WTC11 (cell line): Measurements from ENCODE around the gene BCAR3. TPM values are rescaled to one million over a fixed set of nuclear protein-coding genes. Genes with fewer than 3 reads are reported as not detected.

Experiments
- ATAC-seq: fragments of 200-7000 bp; cut with Tn5 transposase; 2 replicates; pipeline ENCODE4 v1.10.0; 2021; ENCODE audit warnings: mild to moderate bottlenecking, moderate library complexity
- CTCF ChIA-PET: fragments of 300-600 bp; sonication (Branson Sonifier 250); formaldehyde crosslinking; loops from one replicate; lab custom pipeline; 2021; ENCODE audit warnings: antibody characterized with exemption; lab: Charles Lee
- POLR2A ChIA-PET: fragments of 350-600 bp; sonication (Branson Sonifier 250); formaldehyde crosslinking; loops from one replicate; lab custom pipeline; 2021; ENCODE audit warnings: antibody characterized with exemption; lab: Charles Lee
- DNase-seq: peaks from one replicate; pipeline ENCODE4 v3.0.0; 2021; ENCODE audit warnings: low spot score
- H3K27ac Mint-ChIP-seq: 2 replicates; pipeline ENCODE4 v1.8.0; 2021; ENCODE audit warnings: mixed read lengths
- H3K27me3 Mint-ChIP-seq: 2 replicates; pipeline ENCODE4 v1.8.0; 2021; ENCODE audit warnings: low read depth, mild to moderate bottlenecking, moderate library complexity, mixed read lengths
- H3K36me3 Mint-ChIP-seq: 2 replicates; pipeline ENCODE4 v1.8.0; 2021; ENCODE audit warnings: mixed read lengths
- H3K4me1 Mint-ChIP-seq: 2 replicates; pipeline ENCODE4 v1.8.0; 2022; ENCODE audit warnings: mixed read lengths
- H3K4me3 Mint-ChIP-seq: 2 replicates; pipeline ENCODE4 v1.8.0; 2021; ENCODE audit warnings: mild to moderate bottlenecking, moderate library complexity, mixed read lengths
- H3K9me3 Mint-ChIP-seq: 2 replicates; pipeline ENCODE4 v1.8.0; 2021; ENCODE audit warnings: mixed read lengths
- AR ChIP-seq: fragments of 250-450 bp; sonication (Bioruptor Pico); IDR thresholded peaks from 2 replicates; pipeline ENCODE4 v1.9.0; 2021; ENCODE audit warnings: mild to moderate bottlenecking
- CREB1 ChIP-seq: sonication (generic); formaldehyde crosslinking; IDR thresholded peaks from 2 replicates; pipeline ENCODE4 v1.8.0; 2023; ENCODE audit warnings: mild to moderate bottlenecking, missing genetic modification reagents
- HMGA2 ChIP-seq: fragments of 250-450 bp; sonication (Bioruptor Pico); IDR thresholded peaks from 2 replicates; pipeline ENCODE4 v1.4.0; 2021; ENCODE audit warnings: mild to moderate bottlenecking, moderate library complexity
- NR3C1 ChIP-seq: sonication (generic); formaldehyde crosslinking; conservative IDR thresholded peaks from 2 replicates; pipeline ENCODE4 v1.8.1; 2023; ENCODE audit warnings: low read depth, mild to moderate bottlenecking, missing genetic modification reagents
- OVOL2 ChIP-seq: fragments of 250-450 bp; sonication (Bioruptor Pico); IDR thresholded peaks from 2 replicates; pipeline ENCODE4 v1.9.0; 2021; ENCODE audit warnings: mild to moderate bottlenecking, borderline replicate concordance
- PREB ChIP-seq: sonication (generic); formaldehyde crosslinking; IDR thresholded peaks from 2 replicates; pipeline ENCODE4 v1.8.1; 2022; ENCODE audit warnings: mild to moderate bottlenecking, missing genetic modification reagents, moderate library complexity, borderline replicate concordance
- ZBTB43 ChIP-seq: sonication (generic); formaldehyde crosslinking; IDR thresholded peaks from 2 replicates; pipeline ENCODE4 v1.8.1; 2023; ENCODE audit warnings: mild to moderate bottlenecking, missing genetic modification reagents
- ZNF138 ChIP-seq: sonication (generic); formaldehyde crosslinking; conservative IDR thresholded peaks from 2 replicates; pipeline ENCODE4 v1.8.1; 2022; ENCODE audit warnings: mild to moderate bottlenecking, moderate library complexity, missing genetic modification reagents
- ZNF423 ChIP-seq: fragments of 250-450 bp; sonication (Bioruptor Pico); IDR thresholded peaks from 2 replicates; pipeline ENCODE4 v2.1.2; 2022; ENCODE audit warnings: mild to moderate bottlenecking, moderate library complexity
- total RNA-seq: library from RNA; stranded (reverse); gene quantifications from 3 replicates; pipeline ENCODE4 v1.2.3, GENCODE V29; 2021
- TF ChIP-seq, protein P1 (sequence below): fragments of 250-450 bp; sonication (Bioruptor Pico); IDR thresholded peaks from 2 replicates; pipeline ENCODE4 v2.1.2; 2022; ENCODE audit warnings: mild to moderate bottlenecking, moderate library complexity
- TF ChIP-seq, protein P2 (sequence below): sonication (generic); formaldehyde crosslinking; IDR thresholded peaks from 2 replicates; pipeline ENCODE4 v1.8.0; 2022; ENCODE audit warnings: missing genetic modification reagents
- TF ChIP-seq, protein P3 (sequence below): fragments of 250-450 bp; sonication (Bioruptor Pico); conservative IDR thresholded peaks from 2 replicates; pipeline ENCODE4 v1.9.0; 2021; ENCODE audit warnings: mild to moderate bottlenecking

The BCAR3 gene
- total RNA-seq, 1 experiment from 2014 or later: 14.8 TPM

GRCh38 chr1:93521618-93522017 is 160.0 kb downstream of the BCAR3 start (continued):
- TF ChIP-seq, protein P1, sequence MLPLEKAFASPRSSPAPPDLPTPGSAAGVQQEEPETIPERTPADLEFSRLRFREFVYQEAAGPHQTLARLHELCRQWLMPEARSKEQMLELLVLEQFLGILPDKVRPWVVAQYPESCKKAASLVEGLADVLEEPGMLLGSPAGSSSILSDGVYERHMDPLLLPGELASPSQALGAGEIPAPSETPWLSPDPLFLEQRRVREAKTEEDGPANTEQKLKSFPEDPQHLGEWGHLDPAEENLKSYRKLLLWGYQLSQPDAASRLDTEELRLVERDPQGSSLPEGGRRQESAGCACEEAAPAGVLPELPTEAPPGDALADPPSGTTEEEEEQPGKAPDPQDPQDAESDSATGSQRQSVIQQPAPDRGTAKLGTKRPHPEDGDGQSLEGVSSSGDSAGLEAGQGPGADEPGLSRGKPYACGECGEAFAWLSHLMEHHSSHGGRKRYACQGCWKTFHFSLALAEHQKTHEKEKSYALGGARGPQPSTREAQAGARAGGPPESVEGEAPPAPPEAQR (CRISPR knock-in tag): no peak
- TF ChIP-seq CREB1 (CRISPR knock-in tag) (no peak), ZNF423 (CRISPR knock-in tag) (no peak), HMGA2 (CRISPR knock-in tag) (no peak), PREB (no peak), OVOL2 (CRISPR knock-in tag) (no peak)
- TF ChIP-seq, protein P2, sequence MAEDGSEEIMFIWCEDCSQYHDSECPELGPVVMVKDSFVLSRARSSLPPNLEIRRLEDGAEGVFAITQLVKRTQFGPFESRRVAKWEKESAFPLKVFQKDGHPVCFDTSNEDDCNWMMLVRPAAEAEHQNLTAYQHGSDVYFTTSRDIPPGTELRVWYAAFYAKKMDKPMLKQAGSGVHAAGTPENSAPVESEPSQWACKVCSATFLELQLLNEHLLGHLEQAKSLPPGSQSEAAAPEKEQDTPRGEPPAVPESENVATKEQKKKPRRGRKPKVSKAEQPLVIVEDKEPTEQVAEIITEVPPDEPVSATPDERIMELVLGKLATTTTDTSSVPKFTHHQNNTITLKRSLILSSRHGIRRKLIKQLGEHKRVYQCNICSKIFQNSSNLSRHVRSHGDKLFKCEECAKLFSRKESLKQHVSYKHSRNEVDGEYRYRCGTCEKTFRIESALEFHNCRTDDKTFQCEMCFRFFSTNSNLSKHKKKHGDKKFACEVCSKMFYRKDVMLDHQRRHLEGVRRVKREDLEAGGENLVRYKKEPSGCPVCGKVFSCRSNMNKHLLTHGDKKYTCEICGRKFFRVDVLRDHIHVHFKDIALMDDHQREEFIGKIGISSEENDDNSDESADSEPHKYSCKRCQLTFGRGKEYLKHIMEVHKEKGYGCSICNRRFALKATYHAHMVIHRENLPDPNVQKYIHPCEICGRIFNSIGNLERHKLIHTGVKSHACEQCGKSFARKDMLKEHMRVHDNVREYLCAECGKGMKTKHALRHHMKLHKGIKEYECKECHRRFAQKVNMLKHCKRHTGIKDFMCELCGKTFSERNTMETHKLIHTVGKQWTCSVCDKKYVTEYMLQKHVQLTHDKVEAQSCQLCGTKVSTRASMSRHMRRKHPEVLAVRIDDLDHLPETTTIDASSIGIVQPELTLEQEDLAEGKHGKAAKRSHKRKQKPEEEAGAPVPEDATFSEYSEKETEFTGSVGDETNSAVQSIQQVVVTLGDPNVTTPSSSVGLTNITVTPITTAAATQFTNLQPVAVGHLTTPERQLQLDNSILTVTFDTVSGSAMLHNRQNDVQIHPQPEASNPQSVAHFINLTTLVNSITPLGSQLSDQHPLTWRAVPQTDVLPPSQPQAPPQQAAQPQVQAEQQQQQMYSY (CRISPR knock-in tag): no peak
- TF ChIP-seq, protein P3, sequence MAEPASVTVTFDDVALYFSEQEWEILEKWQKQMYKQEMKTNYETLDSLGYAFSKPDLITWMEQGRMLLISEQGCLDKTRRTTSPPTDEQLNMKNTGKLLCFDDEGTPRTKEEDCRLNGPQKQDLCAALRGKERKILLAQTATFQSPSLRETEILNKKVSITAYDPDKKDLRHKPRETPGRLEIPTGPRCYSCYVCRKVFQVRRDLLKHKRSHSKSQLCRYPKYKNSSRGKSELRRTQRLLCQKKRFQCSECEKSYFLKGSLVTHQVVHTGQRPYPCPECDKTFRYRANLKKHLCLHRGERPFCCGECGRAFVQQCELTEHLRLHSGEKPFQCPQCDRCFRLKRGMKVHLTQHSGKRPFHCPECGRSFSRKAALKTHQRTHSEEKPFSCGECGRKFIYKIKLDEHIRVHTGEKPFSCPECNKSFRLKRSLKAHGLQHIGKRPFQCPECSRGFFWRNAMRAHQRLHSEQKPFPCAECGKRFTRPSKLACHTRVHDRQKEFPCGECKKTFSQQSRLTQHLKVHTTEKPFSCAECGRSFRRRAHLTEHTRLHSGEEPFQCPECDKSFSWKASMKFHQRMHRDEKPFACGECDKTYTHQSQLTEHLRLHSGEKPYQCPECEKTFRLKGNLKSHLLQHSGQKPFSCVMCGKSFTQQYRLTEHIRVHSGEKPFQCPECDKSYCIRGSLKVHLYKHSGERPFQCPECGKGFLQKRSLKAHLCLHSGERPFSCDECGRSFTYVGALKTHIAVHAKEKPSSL (CRISPR knock-in tag): no peak

DNA sequence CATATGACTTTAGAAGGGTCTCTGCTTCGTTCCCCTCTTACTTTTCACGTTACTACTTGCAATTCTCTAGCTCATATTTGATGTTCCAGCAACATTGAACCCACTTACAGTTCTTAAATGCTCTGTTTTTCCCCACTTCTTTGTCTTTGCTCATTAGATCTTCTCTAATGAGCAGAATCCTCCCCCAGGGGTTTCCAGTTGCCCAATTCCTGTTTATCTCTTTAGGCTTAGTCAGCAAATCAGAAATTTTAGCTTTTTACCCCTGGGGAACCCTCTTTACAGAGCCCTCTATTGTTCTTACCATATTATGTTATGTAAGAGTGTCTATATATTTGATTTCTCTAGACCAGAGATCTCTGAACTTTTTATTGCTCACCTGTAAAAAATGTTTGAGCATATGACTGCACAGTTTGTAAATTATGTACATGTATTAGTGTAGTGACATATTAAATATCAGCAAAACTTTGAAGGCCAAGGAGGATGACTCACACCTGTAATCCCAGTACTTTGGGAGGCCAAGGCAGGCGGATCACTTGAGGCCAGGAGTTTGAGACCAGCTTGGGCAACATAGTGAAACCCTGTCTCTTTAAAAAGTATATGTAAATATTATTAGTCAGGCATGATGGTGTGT is 162.3 kb downstream of the BCAR3 start:
- ChIA-PET POLR2A (no interaction called here), CTCF (interaction anchor here (0.5 to 1.6 kb wide), 2 partner anchors 214 to 771 kb away, joined by 4 read pairs; no protein-coding TSS in a partner anchor)

More for the DNA sequence above, 162.3 kb downstream of the BCAR3 start:
- ATAC-seq (no peak), DNase-seq (no peak)
- H3K4me3 Mint-ChIP-seq: no peak overlapping the region
- TF ChIP-seq ZNF138 (no peak), ZBTB43 (CRISPR knock-in tag) (no peak), AR (no peak), NR3C1 (CRISPR knock-in tag) (no peak)
- H3K36me3 Mint-ChIP-seq: peaks cover 6% of the 10 kb centered on the region
- H3K27ac Mint-ChIP-seq: peak overlapping the region; percentile 31; the same call in 1 of the 2 replicates
- H3K4me1 Mint-ChIP-seq: peaks cover 20% of the 10 kb centered on the region
- no peaks in the 10 kb centered on the region for H3K27me3 Mint-ChIP-seq
- no peaks in the 10 kb centered on the region for H3K9me3 Mint-ChIP-seq
